SK-N-SH (cell line): ENCODE measurements around the gene MLLT3. TPM values are rescaled to one million over a fixed set of nuclear protein-coding genes. Genes with fewer than 3 reads are reported as not detected.
A peak's percentile ranks its signal among the peaks of the same experiment; 100 is the strongest.

ENCODE experiments used
- CTCF ChIA-PET: fragments of 300-600, 350-600 bp; formaldehyde crosslinking; extraction: SDS; loops from one replicate; lab custom pipeline; 2021; lab: Yijun Ruan, JAX
- POLR2A ChIA-PET: fragments of 350-600 bp; sonication (Branson Sonifier 250); formaldehyde crosslinking; extraction: SDS; loops from one replicate; lab custom pipeline; 2020; ENCODE audit warnings: antibody characterized with exemption, inconsistent platforms; lab: Yijun Ruan, JAX
- DNase-seq: peaks from one replicate; pipeline ENCODE4 v3.0.0; 2012
- H2AFZ ChIP-seq: fragments of 200-600 bp; sonication (generic); 2 replicates; pipeline ENCODE4 v1.8.1; 2016; ENCODE audit warnings: antibody characterized with exemption, mild to moderate bottlenecking, low read depth
- H3F3A ChIP-seq: fragments of 200-600 bp; sonication (generic); replicated peaks from 2 replicates; pipeline ENCODE3; 2016; ENCODE audit warnings: antibody characterized with exemption, mild to moderate bottlenecking; ENCODE audit not compliant: insufficient read depth
- H3K27ac ChIP-seq, 2 experiments: fragments of 200-500 bp in 1 of 2; fragments of 200-600 bp in 1 of 2; sonication (Bioruptor generic) in 1 of 2; sonication (generic), shearing (Covaris generic) in 1 of 2; 2 replicates each; pipeline versions ENCODE4 v1.5.1 to v1.6.1; 2014 to 2016; ENCODE audit warnings: low read depth in 2 of 2, inconsistent platforms in 1 of 2, low read length in 1 of 2, mild to moderate bottlenecking in 1 of 2, mixed read lengths in 1 of 2
- H3K27me3 ChIP-seq: fragments of 200-600 bp; sonication (generic), shearing (Covaris generic); 2 replicates; pipeline ENCODE4 v1.6.1; 2016; ENCODE audit warnings: mixed run types; ENCODE audit not compliant: insufficient read depth
- H3K36me3 ChIP-seq, 2 experiments: fragments of 200-500 bp in 1 of 2; fragments of 200-600 bp in 1 of 2; sonication (Bioruptor generic) in 1 of 2; sonication (generic) in 1 of 2; replicated peaks in 1 of 2; 2 replicates each; pipeline versions ENCODE3 to v1.5.1; 2014 to 2016; ENCODE audit warnings: low read length in 1 of 2, mild to moderate bottlenecking in 1 of 2; ENCODE audit not compliant: insufficient read depth in 2 of 2, control insufficient read depth in 1 of 2
- H3K4me1 ChIP-seq, 2 experiments: fragments of 200-500 bp in 1 of 2; fragments of 200-600 bp in 1 of 2; sonication (Bioruptor generic) in 1 of 2; sonication (generic), shearing (Covaris generic) in 1 of 2; 2 replicates each; pipeline versions ENCODE4 v1.5.1 to v1.6.1; 2014 to 2016; ENCODE audit warnings: low read depth in 1 of 2, low read length in 1 of 2, mixed run types in 1 of 2; ENCODE audit not compliant: insufficient read depth in 2 of 2, control insufficient read depth in 1 of 2
- H3K4me2 ChIP-seq: fragments of 200-600 bp; sonication (generic), shearing (Covaris generic); 2 replicates; pipeline ENCODE4 v1.6.1; 2017; ENCODE audit warnings: mixed run types
- H3K4me3 ChIP-seq, 2 experiments: fragments of 200-500 bp in 1 of 2; fragments of 200-600 bp in 1 of 2; sonication (Bioruptor generic) in 1 of 2; sonication (generic), shearing (Covaris generic) in 1 of 2; 2 replicates each; pipeline versions ENCODE4 v1.5.1 to v1.8.1; 2014 to 2016; ENCODE audit warnings: low read depth in 2 of 2, inconsistent platforms in 1 of 2, low read length in 1 of 2, mild to moderate bottlenecking in 1 of 2, mixed read lengths in 1 of 2, moderate library complexity in 1 of 2
- H3K79me2 ChIP-seq: fragments of 200-600 bp; sonication (generic); 2 replicates; pipeline ENCODE4 v1.8.1; 2017; ENCODE audit warnings: mild to moderate bottlenecking; ENCODE audit not compliant: insufficient read depth
- H3K9ac ChIP-seq: fragments of 200-600 bp; sonication (generic); 2 replicates; pipeline ENCODE4 v1.6.1; 2017; ENCODE audit warnings: mixed run types
- H3K9me2 ChIP-seq: fragments of 200-600 bp; sonication (generic); 2 replicates; pipeline ENCODE4 v1.6.1; 2017; ENCODE audit warnings: mixed run types
- H3K9me3 ChIP-seq: fragments of 200-600 bp; sonication (generic); 2 replicates; pipeline ENCODE4 v1.6.1; 2017; ENCODE audit warnings: mixed run types, mild to moderate bottlenecking, moderate library complexity
- H4K20me1 ChIP-seq: fragments of 200-600 bp; sonication (generic); 2 replicates; pipeline ENCODE4 v1.6.1; 2017; ENCODE audit warnings: mild to moderate bottlenecking, mixed run types; ENCODE audit not compliant: insufficient read depth
- CTCF ChIP-seq: fragments of 200-600 bp; sonication (generic); IDR thresholded peaks from 2 replicates; pipeline ENCODE4 v1.6.1; 2017; ENCODE audit warnings: antibody characterized with exemption, mild to moderate bottlenecking, moderate library complexity
- ELF1 ChIP-seq: IDR thresholded peaks from 2 replicates; pipeline ENCODE4 v1.4.0; 2012
- FOXM1 ChIP-seq: IDR thresholded peaks from 2 replicates; pipeline ENCODE4 v1.4.0; 2012; ENCODE audit warnings: low read depth, mild to moderate bottlenecking
- GABPA ChIP-seq: IDR thresholded peaks from 2 replicates; pipeline ENCODE4 v1.4.0; 2012; ENCODE audit warnings: low read depth, mild to moderate bottlenecking
- GATA2 ChIP-seq: sonication (generic); formaldehyde crosslinking; IDR thresholded peaks from 2 replicates; pipeline ENCODE4 v1.5.0; 2020; ENCODE audit warnings: mild to moderate bottlenecking, missing genetic modification reagents
- IRF3 ChIP-seq: fragments of 150-350 bp; IDR thresholded peaks from 2 replicates; pipeline ENCODE4 v1.6.1; 2016; ENCODE audit warnings: mild to moderate bottlenecking, low read depth, low read length
- JUND ChIP-seq: IDR thresholded peaks from 2 replicates; pipeline ENCODE4 v1.4.0; 2012
- MEF2A ChIP-seq: IDR thresholded peaks from 2 replicates; pipeline ENCODE4 v1.4.0; 2012; ENCODE audit warnings: low read depth, borderline replicate concordance
- PBX3 ChIP-seq: IDR thresholded peaks from 2 replicates; pipeline ENCODE4; 2012
- RAD21 ChIP-seq: IDR thresholded peaks from 2 replicates; pipeline ENCODE4 v1.6.1; 2012; ENCODE audit warnings: mild to moderate bottlenecking, low read length
- RCOR1 ChIP-seq: fragments of 150-350 bp; IDR thresholded peaks from 2 replicates; pipeline ENCODE4 v1.6.1; 2017; ENCODE audit warnings: antibody characterized with exemption, low read length
- REST ChIP-seq: IDR thresholded peaks from 2 replicates; pipeline ENCODE4 v1.6.1; 2012; ENCODE audit warnings: mild to moderate bottlenecking, low read depth, low read length, moderate library complexity
- RFX5 ChIP-seq: IDR thresholded peaks from 2 replicates; pipeline ENCODE4 v1.6.1; 2012; ENCODE audit warnings: mild to moderate bottlenecking, improper control_type of control experiment, low read length
- RXRA ChIP-seq: IDR thresholded peaks from 2 replicates; pipeline ENCODE4 v1.4.0; 2012; ENCODE audit warnings: low read depth, mild to moderate bottlenecking, borderline replicate concordance
- SMC3 ChIP-seq: IDR thresholded peaks from 2 replicates; pipeline ENCODE4 v1.6.1; 2012; ENCODE audit warnings: low read depth, low read length, improper control_type of control experiment
- TAF1 ChIP-seq: IDR thresholded peaks from 2 replicates; pipeline ENCODE4 v1.6.1; 2012; ENCODE audit warnings: low read depth, mild to moderate bottlenecking, low read length, moderate library complexity, borderline replicate concordance
- TCF12 ChIP-seq: IDR thresholded peaks from 2 replicates; pipeline ENCODE4 v1.4.0; 2012
- USF1 ChIP-seq: IDR thresholded peaks from 2 replicates; pipeline ENCODE4 v1.4.0; 2012; ENCODE audit warnings: low read depth, borderline replicate concordance
- USF2 ChIP-seq: fragments of 150-350 bp; IDR thresholded peaks from 2 replicates; pipeline ENCODE4 v1.6.1; 2017; ENCODE audit warnings: antibody characterized with exemption, low read length, low read depth, borderline replicate concordance
- WGBS: methylation state at CpG from one replicate; pipeline ENCODE4 v1.1.6; 2017; ENCODE audit warnings: low lambda C conversion rate; 5-methylcytosine and 5-hydroxymethylcytosine counted together
- polyA plus RNA-seq, 3 experiments: library from polyadenylated mRNA; depleted of rRNA; stranded (reverse); fragments of >200 nt; gene quantifications; 2 replicates each; pipeline ENCODE4 v1.2.3, GENCODE V29; 2012

Gene MLLT3
- polyA plus RNA-seq, 1 of the 3 experiments (the other 2 are of a cell fraction), result 3.9 TPM

GRCh38 chr9:20305452-20305851 lies 316.8 kb downstream of the MLLT3 start:
- Histone ChIP-seq H3F3A (no peaks in the 10 kb centered on the region), H3K79me2 (no peaks in the 10 kb centered on the region), H3K27me3 (no peaks in the 10 kb centered on the region), H4K20me1 (no peaks in the 10 kb centered on the region), H2AFZ (no peak overlapping the region), H3K36me3 (no peaks in the 10 kb centered on the region), H3K4me1 (no peaks in the 10 kb centered on the region; a peak in 1 of 4 replicates), H3K27ac (no peak overlapping the region), H3K9ac (no peak overlapping the region), H3K4me2 (no peak overlapping the region), H3K9me3 (no peaks in the 10 kb centered on the region), H3K9me2 (no peaks in the 10 kb centered on the region), H3K4me3 (no peak overlapping the region)
- POLR2A ChIA-PET, result no interaction called here
- no peak for DNase-seq
- TF ChIP-seq TAF1, result no peak
- TF ChIP-seq TCF12, result no peak
- TF ChIP-seq ELF1, result no peak
- no peak for TF ChIP-seq RXRA
- TF ChIP-seq CTCF, result no peak
- TF ChIP-seq RFX5, result no peak
- no peak for TF ChIP-seq RAD21
- TF ChIP-seq USF2, result no peak
- TF ChIP-seq JUND, result no peak
- no peak for TF ChIP-seq PBX3
- no peak for TF ChIP-seq SMC3
- WGBS, result 66% methylated on average over 4 of the region's 4 CpGs
- CTCF ChIA-PET, result no interaction called here

GRCh38 chr9:20303996-20304395 lies 318.3 kb downstream of the MLLT3 start:
- Histone ChIP-seq H3K4me1 (no peaks in the 10 kb centered on the region; a peak in 1 of 4 replicates), H3K27ac (no peak overlapping the region), H3K4me2 (no peak overlapping the region), H3K27me3 (no peaks in the 10 kb centered on the region), H3K9ac (no peak overlapping the region), H3F3A (no peaks in the 10 kb centered on the region), H2AFZ (no peak overlapping the region), H3K36me3 (no peaks in the 10 kb centered on the region), H3K4me3 (no peak overlapping the region), H3K9me3 (no peaks in the 10 kb centered on the region), H3K79me2 (no peaks in the 10 kb centered on the region), H4K20me1 (no peaks in the 10 kb centered on the region), H3K9me2 (no peaks in the 10 kb centered on the region)
- DNase-seq, result peak; percentile 9
- ChIA-PET POLR2A (no interaction called here), CTCF (no interaction called here)
- WGBS, result 51% methylated on average over 3 of the region's 3 CpGs
- TF ChIP-seq RCOR1, result no peak
- no peak for TF ChIP-seq TCF12
- no peak for TF ChIP-seq IRF3
- no peak for TF ChIP-seq USF1
- TF ChIP-seq GABPA, result no peak
- TF ChIP-seq JUND, result no peak
- no peak for TF ChIP-seq FOXM1
- no peak for TF ChIP-seq RAD21
- no peak for TF ChIP-seq GATA2
- no peak for TF ChIP-seq MEF2A
- TF ChIP-seq USF2, result no peak
- no peak for TF ChIP-seq REST
